ENCODE measurements around the gene ZIM2. TPM values are rescaled to one million over a fixed set of nuclear protein-coding genes. Genes with fewer than 3 reads are reported as not detected.

ZIM2 gene
- not detected for polyA plus RNA-seq (2013, experiment 1 of 4)
- not detected for polyA plus RNA-seq (2013, experiment 2 of 4)
- polyA plus RNA-seq (2013, experiment 3 of 4), result not detected
- not detected for polyA plus RNA-seq (2013, experiment 4 of 4)

DNA sequence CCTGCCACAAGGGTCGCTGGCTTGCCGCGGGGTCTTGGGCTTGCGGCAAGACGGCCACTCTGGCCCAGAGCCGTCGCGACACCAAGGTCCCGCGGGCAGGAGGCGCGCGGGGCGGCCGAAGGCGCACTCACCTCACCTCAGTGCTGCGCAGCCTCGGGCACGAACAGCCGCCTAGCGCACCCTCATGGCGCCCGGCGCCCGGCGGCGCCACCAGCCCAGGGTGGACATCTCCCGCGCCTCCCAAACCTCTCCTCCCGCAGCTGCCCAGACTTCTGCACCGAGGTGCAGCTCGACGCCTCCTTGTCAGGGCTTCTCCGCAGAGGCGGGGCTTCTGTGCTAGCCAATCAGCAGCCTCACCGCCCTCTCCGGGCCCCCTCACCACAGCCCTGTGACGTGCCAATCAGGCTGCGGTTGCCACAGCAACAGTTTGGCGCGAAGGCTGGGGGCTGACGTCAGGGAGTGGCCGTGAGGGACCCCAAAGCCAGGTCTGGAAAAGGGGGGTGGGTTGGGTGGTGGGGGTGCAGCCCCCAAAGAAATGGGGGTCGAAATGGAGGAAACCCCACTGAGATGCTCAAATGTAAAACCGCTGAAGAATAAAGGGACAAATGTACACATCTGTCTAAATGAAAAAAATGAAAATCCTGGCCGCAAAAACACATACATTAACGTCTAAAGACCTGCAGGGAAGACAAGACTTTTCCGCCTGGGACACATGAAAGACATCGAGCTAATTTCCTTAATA, at the start of gene ZIM2, which contains the start of gene PEG3:
Gene ZIM2 (minus strand): TSS at position 276 of the 742 bp plus-strand sequence. CDS start 16,449 bp downstream, outside the sequence.
Gene PEG3 (minus strand): TSS at position 276 of the 742 bp plus-strand sequence. CDS start 16,071 bp downstream, outside the sequence.
- no peak within 1 kb of the TSS for H3K4me3 ChIP-seq (ENCODE audit: insufficient read depth, low read depth, low read length)
- WGBS, 2 experiments, result 90% methylated on average over 49 of the region's 49 CpGs
- peaks cover 4% of the 10 kb centered on the region for H3K9me3 ChIP-seq (ENCODE audit: control insufficient read depth, low read length)
- H3K27ac ChIP-seq (ENCODE audit: insufficient read depth, low read depth, low read length, poor library complexity, severe bottlenecking), result no peak within 1 kb of the TSS
- H3K27me3 ChIP-seq (ENCODE audit: control insufficient read depth, insufficient read depth, low read length, poor library complexity, severe bottlenecking), result no peaks in the 10 kb centered on the region
- no peaks in the 10 kb centered on the region for H3K36me3 ChIP-seq (ENCODE audit: control insufficient read depth, insufficient read depth, low read length)
- H3K4me1 ChIP-seq (ENCODE audit: control insufficient read depth, insufficient read depth, low read length), result no peaks in the 10 kb centered on the region

DNA sequence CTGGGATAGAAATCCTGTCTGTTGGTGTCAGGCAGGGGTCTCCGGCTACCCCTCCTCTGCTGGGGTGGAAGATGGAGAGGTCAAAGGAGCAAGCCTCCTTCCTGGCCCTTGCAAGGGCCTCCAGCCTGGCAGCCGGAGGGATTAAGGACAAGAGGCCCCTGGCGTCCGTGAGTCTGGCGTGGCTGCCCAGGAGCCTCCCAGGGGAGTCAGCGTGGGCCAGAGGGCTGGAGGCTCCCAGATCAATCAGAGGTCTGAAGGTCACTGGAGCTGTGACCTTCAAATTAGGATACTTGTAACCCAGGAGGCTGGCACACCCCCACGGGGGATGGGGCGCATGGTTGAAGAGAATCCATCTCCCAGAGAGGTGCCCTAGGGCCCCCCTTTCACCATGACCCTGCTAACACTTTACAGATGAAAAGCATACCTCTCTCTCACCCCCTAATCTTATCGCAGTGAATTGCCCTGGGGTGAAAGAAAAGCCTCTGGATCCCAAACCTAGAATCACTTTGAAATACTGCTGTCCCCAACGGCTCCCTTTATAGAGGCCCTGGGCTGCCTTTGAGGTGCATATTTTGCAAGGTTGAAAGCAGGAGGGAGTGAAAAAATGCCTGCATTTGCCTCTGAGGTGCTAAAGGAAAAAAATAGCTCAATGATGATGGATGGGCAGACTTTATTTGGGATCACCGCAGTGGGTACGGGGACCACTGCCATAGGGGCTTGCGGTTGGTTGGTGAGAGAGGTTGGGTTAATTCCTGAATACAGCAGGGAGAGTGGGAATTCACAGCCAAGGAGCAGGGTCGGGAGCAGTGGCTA, 44.9 kb upstream of the ZIM2 start:
- Histone ChIP-seq H3K36me3 (ENCODE audit: control insufficient read depth, insufficient read depth, low read length) (no peaks in the 10 kb centered on the region), H3K27ac (ENCODE audit: insufficient read depth, low read depth, low read length, poor library complexity, severe bottlenecking) (no peak overlapping the region), H3K4me3 (ENCODE audit: insufficient read depth, low read depth, low read length) (no peak overlapping the region), H3K27me3 (ENCODE audit: control insufficient read depth, insufficient read depth, low read length, poor library complexity, severe bottlenecking) (no peaks in the 10 kb centered on the region), H3K9me3 (ENCODE audit: control insufficient read depth, low read length) (peaks cover 14% of the 10 kb centered on the region), H3K4me1 (ENCODE audit: control insufficient read depth, insufficient read depth, low read length) (no peaks in the 10 kb centered on the region)
- WGBS, 2 experiments, result 81% methylated on average over 14 of the region's 14 CpGs

DNA sequence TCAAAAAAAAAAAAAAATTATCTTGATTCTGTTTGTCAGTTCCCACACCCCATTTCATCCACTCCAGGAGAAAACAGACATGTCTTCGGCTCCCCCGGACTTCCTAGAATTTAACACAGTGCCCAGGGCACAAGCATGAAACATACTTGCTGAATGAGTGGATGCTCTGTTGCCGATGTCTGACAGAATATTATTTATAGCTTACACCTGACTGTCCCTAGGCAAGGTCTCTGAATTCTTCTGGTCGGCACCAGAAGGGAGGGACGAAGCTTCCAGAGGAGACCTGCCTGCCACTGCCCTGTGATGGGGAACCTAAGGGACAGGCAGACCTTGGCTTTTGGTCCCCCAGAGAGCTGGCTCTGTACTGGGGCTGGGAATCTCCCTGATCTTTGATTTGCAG, 43.9 kb upstream of the ZIM2 start:
- peaks cover 14% of the 10 kb centered on the region for H3K9me3 ChIP-seq (ENCODE audit: control insufficient read depth, low read length)
- no peak overlapping the region for H3K4me3 ChIP-seq (ENCODE audit: insufficient read depth, low read depth, low read length)
- no peaks in the 10 kb centered on the region for H3K4me1 ChIP-seq (ENCODE audit: control insufficient read depth, insufficient read depth, low read length)
- H3K27me3 ChIP-seq (ENCODE audit: control insufficient read depth, insufficient read depth, low read length, poor library complexity, severe bottlenecking), result no peaks in the 10 kb centered on the region
- H3K27ac ChIP-seq (ENCODE audit: insufficient read depth, low read depth, low read length, poor library complexity, severe bottlenecking), result no peak overlapping the region
- H3K36me3 ChIP-seq (ENCODE audit: control insufficient read depth, insufficient read depth, low read length), result no peaks in the 10 kb centered on the region
- WGBS, 2 experiments, result 92 to 95% methylated on average over 5 of the region's 5 CpGs

DNA sequence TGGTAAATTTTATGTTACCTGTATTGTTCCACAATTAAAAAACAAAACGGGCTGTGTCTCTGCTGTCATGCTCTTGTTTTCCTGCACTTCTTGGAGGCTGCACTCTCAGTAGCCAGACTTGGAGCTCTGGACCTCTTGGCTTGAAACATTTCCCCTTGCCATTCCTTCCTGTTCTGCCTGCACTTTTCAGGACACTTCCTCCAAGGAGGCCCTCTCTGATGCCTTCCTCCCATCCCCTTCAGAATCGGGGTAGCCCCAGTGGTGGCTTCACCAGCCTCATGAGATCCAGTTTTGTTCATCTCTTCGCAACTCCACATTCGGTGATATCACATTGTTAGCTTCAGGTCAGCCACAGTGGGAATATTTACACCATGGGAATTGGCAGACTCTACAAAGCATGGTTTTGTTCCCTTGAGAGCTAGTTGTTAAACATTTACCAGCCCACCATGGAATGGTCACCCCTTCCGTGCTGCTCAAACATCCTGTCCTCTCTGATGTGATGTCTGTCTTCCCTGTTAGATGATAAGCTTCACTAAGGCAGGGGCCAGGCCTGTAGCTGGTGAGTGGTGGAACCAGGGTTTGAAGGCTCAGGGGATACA, 40.2 kb upstream of the ZIM2 start:
- Histone ChIP-seq H3K9me3 (ENCODE audit: control insufficient read depth, low read length) (peaks cover 11% of the 10 kb centered on the region), H3K27ac (ENCODE audit: insufficient read depth, low read depth, low read length, poor library complexity, severe bottlenecking) (no peak overlapping the region), H3K27me3 (ENCODE audit: control insufficient read depth, insufficient read depth, low read length, poor library complexity, severe bottlenecking) (no peaks in the 10 kb centered on the region), H3K36me3 (ENCODE audit: control insufficient read depth, insufficient read depth, low read length) (no peaks in the 10 kb centered on the region), H3K4me1 (ENCODE audit: control insufficient read depth, insufficient read depth, low read length) (no peaks in the 10 kb centered on the region), H3K4me3 (ENCODE audit: insufficient read depth, low read depth, low read length) (no peak overlapping the region)
- 65 to 67% methylated on average over 5 of the region's 5 CpGs for WGBS, 2 experiments

DNA sequence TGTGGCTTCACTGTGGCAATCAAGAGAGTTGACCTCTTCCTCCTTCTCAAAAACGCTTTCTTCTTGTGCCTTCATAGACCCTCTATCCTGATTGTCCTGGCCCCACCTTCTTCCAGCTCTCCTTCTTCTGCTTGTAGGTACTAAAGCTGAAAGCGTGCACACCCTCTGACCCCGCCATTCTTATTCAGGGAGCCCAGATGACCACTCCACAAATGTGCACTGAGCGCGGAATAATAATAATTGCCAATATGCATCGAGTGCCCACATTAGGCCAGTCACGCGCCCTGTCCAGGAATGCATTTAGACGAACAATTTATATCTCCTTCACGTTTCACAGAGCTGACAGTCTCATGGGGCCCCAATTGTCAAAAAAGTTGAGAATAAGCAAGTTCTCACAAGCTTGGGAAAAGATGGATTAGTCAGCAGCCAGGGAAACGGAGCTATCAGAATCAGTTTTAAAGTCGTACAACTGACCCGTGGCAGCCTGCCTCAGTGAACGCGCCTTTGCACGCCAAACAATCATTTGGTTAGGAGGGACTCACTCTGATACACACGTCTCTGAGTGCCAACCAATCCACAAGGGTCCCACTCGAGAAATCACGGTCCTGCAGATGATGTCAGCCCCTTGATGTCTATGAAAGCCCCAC, 36.7 kb upstream of the ZIM2 start:
- 77 to 78% methylated on average over 19 of the region's 19 CpGs for WGBS, 2 experiments
- H3K27me3 ChIP-seq (ENCODE audit: control insufficient read depth, insufficient read depth, low read length, poor library complexity, severe bottlenecking), result no peaks in the 10 kb centered on the region
- no peaks in the 10 kb centered on the region for H3K36me3 ChIP-seq (ENCODE audit: control insufficient read depth, insufficient read depth, low read length)
- peaks cover 4% of the 10 kb centered on the region for H3K9me3 ChIP-seq (ENCODE audit: control insufficient read depth, low read length)
- H3K4me3 ChIP-seq (ENCODE audit: insufficient read depth, low read depth, low read length), result no peak overlapping the region
- H3K27ac ChIP-seq (ENCODE audit: insufficient read depth, low read depth, low read length, poor library complexity, severe bottlenecking), result no peak overlapping the region
- no peaks in the 10 kb centered on the region for H3K4me1 ChIP-seq (ENCODE audit: control insufficient read depth, insufficient read depth, low read length)

DNA sequence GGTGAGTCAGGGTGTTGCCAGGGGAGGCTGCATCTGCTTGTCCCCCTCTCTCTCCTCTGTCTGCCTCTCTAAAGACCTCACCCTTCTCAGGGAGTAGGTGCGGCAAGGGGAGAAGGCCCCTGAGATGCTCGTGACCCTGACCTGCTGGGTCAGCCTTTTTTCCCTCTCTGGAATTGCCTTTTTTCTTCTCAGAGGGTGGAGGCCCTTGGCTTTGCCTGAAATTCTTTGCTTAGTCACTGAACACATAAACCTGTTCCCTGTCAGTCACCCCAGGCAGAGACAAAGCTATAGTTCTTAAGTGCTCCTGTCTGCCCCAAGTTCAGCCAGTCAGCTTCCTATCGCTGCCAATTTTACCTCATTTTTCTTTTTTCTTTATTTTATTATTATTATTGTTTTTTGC, 35.2 kb upstream of the ZIM2 start:
- WGBS, 2 experiments, result 71 to 76% methylated on average over 2 to 3 of the region's 3 CpGs
- peaks cover 4% of the 10 kb centered on the region for H3K9me3 ChIP-seq (ENCODE audit: control insufficient read depth, low read length)
- no peak overlapping the region for H3K4me3 ChIP-seq (ENCODE audit: insufficient read depth, low read depth, low read length)
- no peaks in the 10 kb centered on the region for H3K36me3 ChIP-seq (ENCODE audit: control insufficient read depth, insufficient read depth, low read length)
- no peaks in the 10 kb centered on the region for H3K4me1 ChIP-seq (ENCODE audit: control insufficient read depth, insufficient read depth, low read length)
- no peak overlapping the region for H3K27ac ChIP-seq (ENCODE audit: insufficient read depth, low read depth, low read length, poor library complexity, severe bottlenecking)
- no peaks in the 10 kb centered on the region for H3K27me3 ChIP-seq (ENCODE audit: control insufficient read depth, insufficient read depth, low read length, poor library complexity, severe bottlenecking)

DNA sequence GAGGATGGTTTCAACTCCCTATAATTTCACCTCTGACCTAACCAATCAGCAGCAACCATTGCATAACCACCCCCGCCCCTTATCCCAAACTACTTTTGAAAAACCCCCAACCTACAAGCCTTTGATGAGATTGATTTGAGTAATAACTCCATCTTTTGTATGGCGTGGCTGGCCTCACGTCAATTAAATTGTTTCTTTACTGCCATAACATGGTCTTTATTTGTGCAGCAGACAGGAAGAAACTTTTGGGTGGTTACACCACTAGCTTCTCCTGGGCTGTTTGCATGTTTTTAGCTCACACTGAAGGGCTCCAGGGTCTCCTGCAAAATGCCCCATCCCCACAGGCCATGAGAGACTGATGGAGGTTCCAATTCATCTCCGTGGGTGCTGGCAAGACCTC, 34.0 kb upstream of the ZIM2 start:
- no peak overlapping the region for H3K4me3 ChIP-seq (ENCODE audit: insufficient read depth, low read depth, low read length)
- 64% methylated on average over 4 of the region's 4 CpGs for WGBS, 2 experiments

DNA sequence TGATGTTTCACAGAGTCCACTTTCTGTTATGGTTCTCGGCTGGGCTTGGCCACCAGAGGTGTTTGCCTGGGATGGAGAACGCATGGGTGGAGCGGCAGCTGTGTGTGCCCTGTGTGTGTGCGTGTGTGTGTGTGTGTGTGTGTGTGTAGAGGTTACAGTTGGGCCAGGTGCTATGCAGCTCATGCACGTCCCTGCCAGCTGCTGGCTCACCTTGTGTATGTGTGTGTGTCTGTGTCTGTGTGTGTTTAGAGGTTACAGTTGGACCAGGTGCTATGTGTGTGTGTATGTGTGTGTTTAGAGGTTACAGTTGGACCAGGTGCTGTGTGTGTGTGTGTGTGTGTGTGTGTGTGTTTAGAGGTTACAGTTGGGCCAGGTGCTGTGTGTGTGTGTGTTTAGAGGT, 33.0 kb upstream of the ZIM2 start:
- Histone ChIP-seq H3K27me3 (ENCODE audit: control insufficient read depth, insufficient read depth, low read length, poor library complexity, severe bottlenecking) (no peaks in the 10 kb centered on the region), H3K27ac (ENCODE audit: insufficient read depth, low read depth, low read length, poor library complexity, severe bottlenecking) (no peak overlapping the region), H3K4me3 (ENCODE audit: insufficient read depth, low read depth, low read length) (no peak overlapping the region), H3K4me1 (ENCODE audit: control insufficient read depth, insufficient read depth, low read length) (no peaks in the 10 kb centered on the region), H3K9me3 (ENCODE audit: control insufficient read depth, low read length) (peaks cover 14% of the 10 kb centered on the region), H3K36me3 (ENCODE audit: control insufficient read depth, insufficient read depth, low read length) (no peaks in the 10 kb centered on the region)
- 75 to 80% methylated on average over 5 of the region's 5 CpGs for WGBS, 2 experiments

More for the DNA sequence above, 34.0 kb upstream of the ZIM2 start:
- no peaks in the 10 kb centered on the region for H3K27me3 ChIP-seq (ENCODE audit: control insufficient read depth, insufficient read depth, low read length, poor library complexity, severe bottlenecking)
- H3K27ac ChIP-seq (ENCODE audit: insufficient read depth, low read depth, low read length, poor library complexity, severe bottlenecking), result no peak overlapping the region
- H3K36me3 ChIP-seq (ENCODE audit: control insufficient read depth, insufficient read depth, low read length), result no peaks in the 10 kb centered on the region
- no peaks in the 10 kb centered on the region for H3K4me1 ChIP-seq (ENCODE audit: control insufficient read depth, insufficient read depth, low read length)
- H3K9me3 ChIP-seq (ENCODE audit: control insufficient read depth, low read length), result peaks cover 8% of the 10 kb centered on the region

DNA sequence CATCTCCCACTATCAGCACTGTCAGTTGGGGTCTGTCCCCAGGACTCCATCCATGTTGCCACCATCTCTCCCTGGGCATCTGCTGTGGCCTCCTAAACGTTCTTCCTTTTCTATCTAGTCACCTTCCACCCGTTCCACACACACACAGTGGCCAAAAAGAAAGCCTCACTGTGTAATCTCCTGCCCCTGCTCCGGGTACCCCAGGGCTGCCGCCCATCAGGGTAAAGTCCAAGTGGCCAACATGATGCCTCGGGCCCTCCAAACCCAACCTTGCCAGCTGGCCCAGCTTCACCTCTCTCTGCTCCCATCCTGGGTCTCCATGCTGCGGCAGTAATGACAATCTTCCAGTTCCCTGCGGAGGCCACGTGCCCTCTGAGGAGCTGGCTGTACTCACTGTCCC, 29.4 kb upstream of the ZIM2 start:
- Histone ChIP-seq H3K4me1 (ENCODE audit: control insufficient read depth, insufficient read depth, low read length) (no peaks in the 10 kb centered on the region), H3K27ac (ENCODE audit: insufficient read depth, low read depth, low read length, poor library complexity, severe bottlenecking) (no peak overlapping the region), H3K4me3 (ENCODE audit: insufficient read depth, low read depth, low read length) (no peak overlapping the region), H3K36me3 (ENCODE audit: control insufficient read depth, insufficient read depth, low read length) (no peaks in the 10 kb centered on the region), H3K9me3 (ENCODE audit: control insufficient read depth, low read length) (peaks cover 19% of the 10 kb centered on the region), H3K27me3 (ENCODE audit: control insufficient read depth, insufficient read depth, low read length, poor library complexity, severe bottlenecking) (no peaks in the 10 kb centered on the region)
- WGBS, 2 experiments, result 67 to 69% methylated on average over 8 of the region's 8 CpGs
